Calu3 (cell line): ENCODE results near the gene SIX1. TPM values are rescaled to one million over a fixed set of nuclear protein-coding genes. Genes with fewer than 3 reads are reported as not detected.

ENCODE experiments used
- BruUV-seq: library from RNA; stranded (reverse); fragments of 400-500 nt; replicated peaks from 2 replicates; lab custom pipeline; 2021; lab: Mats Ljungman, UMichigan
- CTCF ChIA-PET: fragments of 300-600 bp; sonication (Branson Sonifier 250); formaldehyde crosslinking; loops from one replicate; lab custom pipeline; 2022; ENCODE audit warnings: antibody characterized with exemption; lab: Charles Lee
- DNase-seq: peaks from one replicate; pipeline ENCODE4 v3.0.0; 2022
- H3K27ac Mint-ChIP-seq: one replicate; pipeline ENCODE4 v1.8.0; 2022; ENCODE audit warnings: mixed read lengths; ENCODE audit not compliant: unreplicated experiment
- H3K27me3 Mint-ChIP-seq: one replicate; pipeline ENCODE4 v1.8.0; 2022; ENCODE audit warnings: mixed read lengths; ENCODE audit not compliant: unreplicated experiment
- H3K36me3 Mint-ChIP-seq: one replicate; pipeline ENCODE4 v1.8.0; 2022; ENCODE audit warnings: mild to moderate bottlenecking, moderate library complexity, mixed read lengths; ENCODE audit not compliant: insufficient read depth, unreplicated experiment
- H3K4me1 Mint-ChIP-seq: one replicate; pipeline ENCODE4 v1.8.0; 2022; ENCODE audit warnings: mild to moderate bottlenecking, low read depth, mixed read lengths; ENCODE audit not compliant: unreplicated experiment
- H3K4me3 Mint-ChIP-seq: one replicate; pipeline ENCODE4 v1.8.0; 2022; ENCODE audit warnings: mild to moderate bottlenecking, low read depth, moderate library complexity, mixed read lengths; ENCODE audit not compliant: unreplicated experiment
- H3K9me3 Mint-ChIP-seq: one replicate; pipeline ENCODE4 v1.8.0; 2022; ENCODE audit warnings: low read depth, mixed read lengths; ENCODE audit not compliant: unreplicated experiment
- intact Hi-C: fragments of 100-400 bp; cut with micrococcal nuclease; formaldehyde crosslinking; loops from one replicate; pipeline ENCODE4 v1.10.0; 2022; ENCODE audit not compliant: unreplicated experiment
- total RNA-seq: library from RNA; stranded (reverse); gene quantifications from 2 replicates; pipeline ENCODE4 v1.2.3, GENCODE V29; 2022
- TF ChIP-seq, protein P1 (sequence below): fragments of 200-600 bp; IDR thresholded peaks from one replicate; pipeline ENCODE4 v1.8.0; 2022; ENCODE audit warnings: antibody characterized with exemption; ENCODE audit not compliant: unreplicated experiment

The SIX1 gene
- total RNA-seq, 1 experiment from 2014 or later: 4.6 TPM

DNA sequence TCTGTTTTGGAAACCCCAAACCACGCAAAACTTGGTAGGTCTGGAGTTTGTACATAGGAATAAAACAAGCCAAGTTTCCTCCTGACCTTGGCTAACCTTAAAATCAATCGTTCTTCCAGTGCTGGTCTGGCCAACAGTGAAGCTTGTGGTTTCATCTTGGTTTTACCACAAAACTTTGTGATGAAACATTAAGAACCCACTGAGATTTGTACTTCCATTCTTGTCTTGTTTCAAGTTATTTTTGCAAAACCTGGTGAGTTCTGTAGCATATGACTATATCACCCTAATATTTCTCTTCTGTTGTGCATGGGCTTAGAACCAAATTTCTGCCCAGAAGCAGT, 26.4 kb downstream of the SIX1 start:
- no peaks in the 10 kb centered on the region for H3K9me3 Mint-ChIP-seq
- TF ChIP-seq, protein P1, sequence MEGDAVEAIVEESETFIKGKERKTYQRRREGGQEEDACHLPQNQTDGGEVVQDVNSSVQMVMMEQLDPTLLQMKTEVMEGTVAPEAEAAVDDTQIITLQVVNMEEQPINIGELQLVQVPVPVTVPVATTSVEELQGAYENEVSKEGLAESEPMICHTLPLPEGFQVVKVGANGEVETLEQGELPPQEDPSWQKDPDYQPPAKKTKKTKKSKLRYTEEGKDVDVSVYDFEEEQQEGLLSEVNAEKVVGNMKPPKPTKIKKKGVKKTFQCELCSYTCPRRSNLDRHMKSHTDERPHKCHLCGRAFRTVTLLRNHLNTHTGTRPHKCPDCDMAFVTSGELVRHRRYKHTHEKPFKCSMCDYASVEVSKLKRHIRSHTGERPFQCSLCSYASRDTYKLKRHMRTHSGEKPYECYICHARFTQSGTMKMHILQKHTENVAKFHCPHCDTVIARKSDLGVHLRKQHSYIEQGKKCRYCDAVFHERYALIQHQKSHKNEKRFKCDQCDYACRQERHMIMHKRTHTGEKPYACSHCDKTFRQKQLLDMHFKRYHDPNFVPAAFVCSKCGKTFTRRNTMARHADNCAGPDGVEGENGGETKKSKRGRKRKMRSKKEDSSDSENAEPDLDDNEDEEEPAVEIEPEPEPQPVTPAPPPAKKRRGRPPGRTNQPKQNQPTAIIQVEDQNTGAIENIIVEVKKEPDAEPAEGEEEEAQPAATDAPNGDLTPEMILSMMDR: no peak
- H3K27me3 Mint-ChIP-seq: no peaks in the 10 kb centered on the region
- no TSS peak for BruUV-seq
- H3K36me3 Mint-ChIP-seq: no peaks in the 10 kb centered on the region
- H3K4me3 Mint-ChIP-seq: no peak overlapping the region
- H3K4me1 Mint-ChIP-seq: peaks cover 26% of the 10 kb centered on the region
- CTCF ChIA-PET: interaction anchor here (0.6 kb wide), 1 partner anchor 125 kb away, joined by 6 read pairs; no protein-coding TSS in a partner anchor
- no peak for DNase-seq
- H3K27ac Mint-ChIP-seq: no peak overlapping the region
- intact Hi-C loops: loop anchor here (10.0 kb wide), 1 partner anchor 482 kb away; no protein-coding TSS in a partner anchor

DNA sequence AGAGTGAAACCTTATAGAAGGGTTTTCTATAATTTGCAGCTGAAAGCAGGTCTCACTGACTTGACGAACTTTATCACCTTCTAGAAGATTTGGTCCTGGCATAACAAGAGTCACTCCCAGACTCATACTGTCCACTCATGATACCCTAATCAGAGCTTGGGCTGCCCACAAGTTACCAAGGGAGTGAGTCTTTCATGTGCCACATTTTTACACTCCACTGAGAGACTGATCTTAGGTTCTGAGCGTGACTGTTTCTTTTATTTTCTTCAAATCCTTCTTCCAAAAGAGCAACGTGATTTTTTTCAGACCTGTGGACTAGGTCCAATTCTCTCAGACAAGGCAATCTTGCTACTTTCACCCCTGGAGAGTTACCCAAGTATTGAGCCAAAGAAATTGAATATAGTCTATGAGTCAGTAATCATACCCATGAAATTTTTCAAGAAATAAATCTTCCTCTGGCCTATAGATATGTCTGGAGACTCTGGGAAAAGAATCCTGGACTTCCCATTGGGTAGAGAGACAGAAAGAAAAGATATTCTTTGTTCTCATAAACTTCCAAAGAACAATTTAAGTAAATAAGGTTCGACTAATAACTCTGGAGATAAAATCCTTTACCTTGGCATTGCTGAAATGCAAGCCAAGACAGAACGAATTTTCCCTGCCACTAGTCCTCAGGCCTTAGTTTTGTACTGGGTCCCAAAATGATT, 26.9 kb downstream of the SIX1 start:
- TF ChIP-seq, protein P1: no peak
- Mint-ChIP-seq H3K4me3 (no peak overlapping the region), H3K9me3 (no peaks in the 10 kb centered on the region), H3K27me3 (no peaks in the 10 kb centered on the region), H3K27ac (no peak overlapping the region), H3K36me3 (no peaks in the 10 kb centered on the region), H3K4me1 (peaks cover 26% of the 10 kb centered on the region)
- no TSS peak for BruUV-seq
- CTCF ChIA-PET: no interaction called here
- DNase-seq: no peak
- intact Hi-C loops: loop anchor here (10.0 kb wide), 1 partner anchor 482 kb away; no protein-coding TSS in a partner anchor

DNA sequence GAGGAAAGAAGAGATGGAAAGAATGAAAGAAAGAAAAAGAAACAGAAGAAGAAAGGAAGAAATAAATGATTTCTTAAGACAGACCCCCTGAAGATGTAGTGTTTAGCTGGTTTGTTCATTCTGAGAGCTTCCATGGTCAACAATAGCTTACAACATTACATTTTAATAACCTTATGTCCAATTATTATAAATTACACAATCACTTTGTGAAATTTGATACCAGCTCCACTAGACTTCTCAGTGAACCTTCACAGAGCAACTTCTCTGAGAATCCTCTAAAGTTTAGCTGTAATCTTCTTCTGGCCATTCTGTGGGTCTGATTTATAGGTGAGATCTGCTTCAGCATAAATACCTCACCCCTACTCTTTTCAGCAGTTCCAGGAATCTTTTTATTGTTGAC, 27.9 kb downstream of the SIX1 start:
- no peaks in the 10 kb centered on the region for H3K36me3 Mint-ChIP-seq
- no peak for DNase-seq
- CTCF ChIA-PET: interaction anchor here (0.5 kb wide), 1 partner anchor 12 kb away, joined by 5 read pairs; no protein-coding TSS in a partner anchor
- BruUV-seq: no TSS peak
- peaks cover 26% of the 10 kb centered on the region for H3K4me1 Mint-ChIP-seq
- no peaks in the 10 kb centered on the region for H3K27me3 Mint-ChIP-seq
- no peaks in the 10 kb centered on the region for H3K9me3 Mint-ChIP-seq
- intact Hi-C loops: loop anchor here (10.0 kb wide), 1 partner anchor 483 kb away; no protein-coding TSS in a partner anchor
- TF ChIP-seq, protein P1: no peak
- no peak overlapping the region for H3K27ac Mint-ChIP-seq
- no peak overlapping the region for H3K4me3 Mint-ChIP-seq

DNA sequence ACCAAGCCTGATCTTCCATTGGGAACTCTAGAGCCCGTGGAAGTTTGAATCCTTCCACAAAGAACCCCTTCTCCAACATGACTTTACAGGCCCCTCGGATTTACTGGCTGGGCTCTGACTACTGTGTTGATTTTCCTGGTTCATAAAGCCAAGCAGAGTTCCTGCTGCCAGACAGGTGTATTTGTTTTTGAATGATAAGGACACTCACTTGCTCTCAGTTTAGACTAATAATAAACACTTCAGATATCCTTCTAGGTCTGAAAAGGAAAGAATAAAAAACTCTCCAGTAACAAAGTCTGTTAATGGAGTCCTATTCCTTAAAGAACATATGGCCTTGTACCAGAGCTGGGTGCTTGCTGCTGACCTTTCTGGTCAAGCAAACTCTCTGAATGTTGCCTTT, 31.0 kb downstream of the SIX1 start:
- CTCF ChIA-PET: no interaction called here
- TF ChIP-seq, protein P1: no peak
- intact Hi-C loops: no loop called here
- no peak overlapping the region for H3K27ac Mint-ChIP-seq
- H3K4me3 Mint-ChIP-seq: no peak overlapping the region
- peaks cover 16% of the 10 kb centered on the region for H3K4me1 Mint-ChIP-seq
- no TSS peak for BruUV-seq
- H3K27me3 Mint-ChIP-seq: no peaks in the 10 kb centered on the region
- DNase-seq: no peak
- no peaks in the 10 kb centered on the region for H3K9me3 Mint-ChIP-seq
- H3K36me3 Mint-ChIP-seq: no peaks in the 10 kb centered on the region
